Nephron (organoid): ENCODE results near the gene PRPF31.

Source experiments
- H3K27ac Mint-ChIP-seq, 3 experiments: 2 replicates each; pipeline ENCODE4 v1.8.0; 2020; ENCODE audit warnings: mixed read lengths in 3 of 3, mild to moderate bottlenecking in 2 of 3, moderate library complexity in 1 of 3
- H3K27me3 Mint-ChIP-seq: 2 replicates; pipeline ENCODE4 v1.8.0; 2021; ENCODE audit warnings: low read depth, mild to moderate bottlenecking, moderate library complexity, mixed read lengths
- H3K36me3 Mint-ChIP-seq: 2 replicates; pipeline ENCODE4 v1.8.0; 2020; ENCODE audit warnings: low read depth, mixed read lengths
- H3K4me1 Mint-ChIP-seq: 2 replicates; pipeline ENCODE4 v1.8.0; 2020; ENCODE audit warnings: mixed read lengths
- H3K4me3 Mint-ChIP-seq, 3 experiments: 2 replicates each; pipeline ENCODE4 v1.8.0; 2020; ENCODE audit warnings: mild to moderate bottlenecking in 3 of 3, mixed read lengths in 3 of 3, moderate library complexity in 2 of 3
- H3K9me3 Mint-ChIP-seq: 2 replicates; pipeline ENCODE4 v1.8.0; 2020; ENCODE audit warnings: mixed read lengths
- CTCF ChIP-seq, 3 experiments: fragments of 200-600 bp; sonication (generic); IDR thresholded peaks; one replicate each; pipeline ENCODE4 v1.5.0; 2021; ENCODE audit warnings: antibody characterized with exemption in 3 of 3; ENCODE audit not compliant: unreplicated experiment in 3 of 3

Gene PRPF31

GRCh38 chr19:54156490-54156889 is 40.9 kb downstream of the PRPF31 start:
- peaks cover 42% of the 10 kb centered on the region for H3K36me3 Mint-ChIP-seq
- H3K27me3 Mint-ChIP-seq, result no peaks in the 10 kb centered on the region
- H3K27ac Mint-ChIP-seq, result no peak overlapping the region
- TF ChIP-seq CTCF (IDR thresholded peaks at IDR 0.05; ENCODE audit: unreplicated experiment in 3 of 3), result no peak
- H3K4me3 Mint-ChIP-seq, result peak overlapping the region in 1 of 3 experiments; percentile 32
- peaks cover 32% of the 10 kb centered on the region for H3K4me1 Mint-ChIP-seq
- H3K9me3 Mint-ChIP-seq, result peaks cover 6% of the 10 kb centered on the region

GRCh38 chr19:54156953-54157352 is 41.4 kb downstream of the PRPF31 start:
- peaks cover 38% of the 10 kb centered on the region for H3K36me3 Mint-ChIP-seq
- H3K9me3 Mint-ChIP-seq, result peaks cover 6% of the 10 kb centered on the region
- H3K4me3 Mint-ChIP-seq, result peak overlapping the region; percentile 69 to 77 (median 70)
- H3K4me1 Mint-ChIP-seq, result peaks cover 32% of the 10 kb centered on the region
- no peak for TF ChIP-seq CTCF (IDR thresholded peaks at IDR 0.05; ENCODE audit: unreplicated experiment in 3 of 3)
- no peaks in the 10 kb centered on the region for H3K27me3 Mint-ChIP-seq
- peak overlapping the region; percentile 5 to 80 (median 57) for H3K27ac Mint-ChIP-seq

DNA sequence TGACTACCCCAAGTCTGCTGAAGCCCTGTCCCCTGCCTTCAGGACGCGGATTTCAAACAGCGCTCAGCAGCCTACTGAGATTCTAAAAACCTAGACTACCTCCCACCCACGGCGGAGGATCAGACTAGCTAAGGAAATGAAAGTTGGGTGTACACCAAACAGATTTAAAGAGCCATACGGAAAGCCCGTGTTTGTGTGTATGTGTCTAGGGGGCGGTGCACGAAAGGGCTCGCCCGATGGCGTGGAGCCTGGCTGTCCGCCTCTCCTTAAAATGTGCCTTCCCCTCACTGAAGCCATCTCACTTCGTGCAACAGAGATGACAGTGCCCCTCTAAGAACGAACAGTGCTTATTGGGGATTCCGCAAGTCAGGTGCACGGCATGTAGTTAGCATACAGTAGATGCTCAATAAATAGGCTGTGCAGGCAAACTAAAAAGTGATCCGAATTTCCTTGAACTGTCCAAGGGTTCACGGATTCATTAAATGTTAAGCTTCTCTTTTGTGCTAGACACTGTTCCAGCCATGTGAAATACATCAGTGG is 43.3 kb downstream of the PRPF31 start:
- Mint-ChIP-seq H3K27ac (peak overlapping the region; percentile 97 to 98 (median 97)), H3K27me3 (peaks cover 6% of the 10 kb centered on the region)
- no peak for TF ChIP-seq CTCF (IDR thresholded peaks at IDR 0.05; ENCODE audit: unreplicated experiment in 3 of 3)

GRCh38 chr19:54159352-54160181 is 44.0 kb downstream of the PRPF31 start, which contains the start of gene LENG1:
LENG1 (minus strand) TSS chr19:54159721; CDS start chr19:54159695, 26 bp downstream.
- peak; percentile 38 to 55 (median 44) for TF ChIP-seq CTCF (IDR thresholded peaks at IDR 0.05; ENCODE audit: unreplicated experiment in 3 of 3)
- Mint-ChIP-seq H3K27me3 (peaks cover 12% of the 10 kb centered on the region), H3K27ac (peak within 1 kb of the TSS; percentile 97 to 98 (median 97)), H3K36me3 (peaks cover 35% of the 10 kb centered on the region), H3K9me3 (peaks cover 10% of the 10 kb centered on the region), H3K4me3 (peak within 1 kb of the TSS; percentile 98 to 99 (median 98)), H3K4me1 (peaks cover 34% of the 10 kb centered on the region)

More for the DNA sequence above, 43.3 kb downstream of the PRPF31 start:
- Mint-ChIP-seq H3K4me3 (peak overlapping the region; percentile 98 to 99 (median 98)), H3K36me3 (peaks cover 39% of the 10 kb centered on the region), H3K9me3 (peaks cover 10% of the 10 kb centered on the region), H3K4me1 (peaks cover 34% of the 10 kb centered on the region)

- Mint-ChIP-seq H3K27ac (peak overlapping the region; percentile 97 to 98 (median 97)), H3K36me3 (peaks cover 29% of the 10 kb centered on the region), H3K9me3 (peaks cover 11% of the 10 kb centered on the region), H3K4me3 (peak overlapping the region; percentile 98 to 99 (median 98)), H3K4me1 (peaks cover 34% of the 10 kb centered on the region), H3K27me3 (peaks cover 12% of the 10 kb centered on the region)
- TF ChIP-seq CTCF (IDR thresholded peaks at IDR 0.05; ENCODE audit: unreplicated experiment in 3 of 3), result no peak
Observed at GRCh38 chr19:54160182-54160811, 44.7 kb downstream of the PRPF31 start.
